ENCODE results near the gene CRHR1.

DNA sequence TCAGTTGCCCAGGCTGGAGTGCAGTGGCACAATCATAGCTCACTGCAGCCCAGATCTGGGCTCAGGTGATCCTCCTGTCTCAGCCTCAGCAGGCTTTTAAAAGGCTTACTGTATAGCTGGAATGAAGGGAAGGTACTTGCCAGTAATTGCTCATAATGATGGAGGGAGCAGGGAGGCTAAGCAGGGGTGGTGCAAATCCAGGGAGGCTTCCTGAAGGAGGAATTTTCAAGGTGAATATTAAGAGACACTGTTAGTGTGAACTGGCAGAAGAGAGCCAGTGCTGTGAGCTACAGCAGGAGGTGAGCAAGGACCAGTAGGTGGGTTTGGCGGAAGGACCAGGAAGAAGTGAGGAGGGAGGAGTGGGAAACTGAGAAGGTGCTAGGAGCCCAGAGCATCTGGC lies 24.7 kb downstream of the CRHR1 start:
- TF ChIP-seq ZNF274 (IDR thresholded peaks at IDR 0.05; ENCODE audit: low read length), result no peak
- TF ChIP-seq ZNF274 (tag by site-specific recombination; IDR thresholded peaks at IDR 0.05; ENCODE audit: borderline replicate concordance), result no peak
- no peak for TF ChIP-seq ZNF350 (tag by site-specific recombination; IDR thresholded peaks at IDR 0.05)
- TF ChIP-seq, protein P1, sequence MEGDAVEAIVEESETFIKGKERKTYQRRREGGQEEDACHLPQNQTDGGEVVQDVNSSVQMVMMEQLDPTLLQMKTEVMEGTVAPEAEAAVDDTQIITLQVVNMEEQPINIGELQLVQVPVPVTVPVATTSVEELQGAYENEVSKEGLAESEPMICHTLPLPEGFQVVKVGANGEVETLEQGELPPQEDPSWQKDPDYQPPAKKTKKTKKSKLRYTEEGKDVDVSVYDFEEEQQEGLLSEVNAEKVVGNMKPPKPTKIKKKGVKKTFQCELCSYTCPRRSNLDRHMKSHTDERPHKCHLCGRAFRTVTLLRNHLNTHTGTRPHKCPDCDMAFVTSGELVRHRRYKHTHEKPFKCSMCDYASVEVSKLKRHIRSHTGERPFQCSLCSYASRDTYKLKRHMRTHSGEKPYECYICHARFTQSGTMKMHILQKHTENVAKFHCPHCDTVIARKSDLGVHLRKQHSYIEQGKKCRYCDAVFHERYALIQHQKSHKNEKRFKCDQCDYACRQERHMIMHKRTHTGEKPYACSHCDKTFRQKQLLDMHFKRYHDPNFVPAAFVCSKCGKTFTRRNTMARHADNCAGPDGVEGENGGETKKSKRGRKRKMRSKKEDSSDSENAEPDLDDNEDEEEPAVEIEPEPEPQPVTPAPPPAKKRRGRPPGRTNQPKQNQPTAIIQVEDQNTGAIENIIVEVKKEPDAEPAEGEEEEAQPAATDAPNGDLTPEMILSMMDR (tag by site-specific recombination; IDR thresholded peaks at IDR 0.05), result no peak
- no peak for TF ChIP-seq IKZF3 (tag by site-specific recombination; IDR thresholded peaks at IDR 0.05)
- TF ChIP-seq, protein P2, sequence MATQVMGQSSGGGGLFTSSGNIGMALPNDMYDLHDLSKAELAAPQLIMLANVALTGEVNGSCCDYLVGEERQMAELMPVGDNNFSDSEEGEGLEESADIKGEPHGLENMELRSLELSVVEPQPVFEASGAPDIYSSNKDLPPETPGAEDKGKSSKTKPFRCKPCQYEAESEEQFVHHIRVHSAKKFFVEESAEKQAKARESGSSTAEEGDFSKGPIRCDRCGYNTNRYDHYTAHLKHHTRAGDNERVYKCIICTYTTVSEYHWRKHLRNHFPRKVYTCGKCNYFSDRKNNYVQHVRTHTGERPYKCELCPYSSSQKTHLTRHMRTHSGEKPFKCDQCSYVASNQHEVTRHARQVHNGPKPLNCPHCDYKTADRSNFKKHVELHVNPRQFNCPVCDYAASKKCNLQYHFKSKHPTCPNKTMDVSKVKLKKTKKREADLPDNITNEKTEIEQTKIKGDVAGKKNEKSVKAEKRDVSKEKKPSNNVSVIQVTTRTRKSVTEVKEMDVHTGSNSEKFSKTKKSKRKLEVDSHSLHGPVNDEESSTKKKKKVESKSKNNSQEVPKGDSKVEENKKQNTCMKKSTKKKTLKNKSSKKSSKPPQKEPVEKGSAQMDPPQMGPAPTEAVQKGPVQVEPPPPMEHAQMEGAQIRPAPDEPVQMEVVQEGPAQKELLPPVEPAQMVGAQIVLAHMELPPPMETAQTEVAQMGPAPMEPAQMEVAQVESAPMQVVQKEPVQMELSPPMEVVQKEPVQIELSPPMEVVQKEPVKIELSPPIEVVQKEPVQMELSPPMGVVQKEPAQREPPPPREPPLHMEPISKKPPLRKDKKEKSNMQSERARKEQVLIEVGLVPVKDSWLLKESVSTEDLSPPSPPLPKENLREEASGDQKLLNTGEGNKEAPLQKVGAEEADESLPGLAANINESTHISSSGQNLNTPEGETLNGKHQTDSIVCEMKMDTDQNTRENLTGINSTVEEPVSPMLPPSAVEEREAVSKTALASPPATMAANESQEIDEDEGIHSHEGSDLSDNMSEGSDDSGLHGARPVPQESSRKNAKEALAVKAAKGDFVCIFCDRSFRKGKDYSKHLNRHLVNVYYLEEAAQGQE (tag by site-specific recombination; IDR thresholded peaks at IDR 0.05), result no peak
- TF ChIP-seq ZNF292 (tag by site-specific recombination; IDR thresholded peaks at IDR 0.05; ENCODE audit: borderline replicate concordance, low read depth), result no peak
- TF ChIP-seq, protein P3, sequence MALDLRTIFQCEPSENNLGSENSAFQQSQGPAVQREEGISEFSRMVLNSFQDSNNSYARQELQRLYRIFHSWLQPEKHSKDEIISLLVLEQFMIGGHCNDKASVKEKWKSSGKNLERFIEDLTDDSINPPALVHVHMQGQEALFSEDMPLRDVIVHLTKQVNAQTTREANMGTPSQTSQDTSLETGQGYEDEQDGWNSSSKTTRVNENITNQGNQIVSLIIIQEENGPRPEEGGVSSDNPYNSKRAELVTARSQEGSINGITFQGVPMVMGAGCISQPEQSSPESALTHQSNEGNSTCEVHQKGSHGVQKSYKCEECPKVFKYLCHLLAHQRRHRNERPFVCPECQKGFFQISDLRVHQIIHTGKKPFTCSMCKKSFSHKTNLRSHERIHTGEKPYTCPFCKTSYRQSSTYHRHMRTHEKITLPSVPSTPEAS (tag by site-specific recombination; IDR thresholded peaks at IDR 0.05), result no peak
- TF ChIP-seq, protein P4, sequence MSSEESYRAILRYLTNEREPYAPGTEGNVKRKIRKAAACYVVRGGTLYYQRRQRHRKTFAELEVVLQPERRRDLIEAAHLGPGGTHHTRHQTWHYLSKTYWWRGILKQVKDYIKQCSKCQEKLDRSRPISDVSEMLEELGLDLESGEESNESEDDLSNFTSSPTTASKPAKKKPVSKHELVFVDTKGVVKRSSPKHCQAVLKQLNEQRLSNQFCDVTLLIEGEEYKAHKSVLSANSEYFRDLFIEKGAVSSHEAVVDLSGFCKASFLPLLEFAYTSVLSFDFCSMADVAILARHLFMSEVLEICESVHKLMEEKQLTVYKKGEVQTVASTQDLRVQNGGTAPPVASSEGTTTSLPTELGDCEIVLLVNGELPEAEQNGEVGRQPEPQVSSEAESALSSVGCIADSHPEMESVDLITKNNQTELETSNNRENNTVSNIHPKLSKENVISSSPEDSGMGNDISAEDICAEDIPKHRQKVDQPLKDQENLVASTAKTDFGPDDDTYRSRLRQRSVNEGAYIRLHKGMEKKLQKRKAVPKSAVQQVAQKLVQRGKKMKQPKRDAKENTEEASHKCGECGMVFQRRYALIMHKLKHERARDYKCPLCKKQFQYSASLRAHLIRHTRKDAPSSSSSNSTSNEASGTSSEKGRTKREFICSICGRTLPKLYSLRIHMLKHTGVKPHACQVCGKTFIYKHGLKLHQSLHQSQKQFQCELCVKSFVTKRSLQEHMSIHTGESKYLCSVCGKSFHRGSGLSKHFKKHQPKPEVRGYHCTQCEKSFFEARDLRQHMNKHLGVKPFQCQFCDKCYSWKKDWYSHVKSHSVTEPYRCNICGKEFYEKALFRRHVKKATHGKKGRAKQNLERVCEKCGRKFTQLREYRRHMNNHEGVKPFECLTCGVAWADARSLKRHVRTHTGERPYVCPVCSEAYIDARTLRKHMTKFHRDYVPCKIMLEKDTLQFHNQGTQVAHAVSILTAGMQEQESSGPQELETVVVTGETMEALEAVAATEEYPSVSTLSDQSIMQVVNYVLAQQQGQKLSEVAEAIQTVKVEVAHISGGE (tag by site-specific recombination; conservative IDR thresholded peaks at IDR 0.05; ENCODE audit: low read depth), result no peak
